ENCODE measurements around the gene VAT1L. TPM values are rescaled to one million over a fixed set of nuclear protein-coding genes. Genes with fewer than 3 reads are reported as not detected.
A peak's percentile ranks its signal among the peaks of the same experiment; 100 is the strongest.

The VAT1L gene
- total RNA-seq, 1 experiment from 2014 or later = 0.10 TPM

DNA sequence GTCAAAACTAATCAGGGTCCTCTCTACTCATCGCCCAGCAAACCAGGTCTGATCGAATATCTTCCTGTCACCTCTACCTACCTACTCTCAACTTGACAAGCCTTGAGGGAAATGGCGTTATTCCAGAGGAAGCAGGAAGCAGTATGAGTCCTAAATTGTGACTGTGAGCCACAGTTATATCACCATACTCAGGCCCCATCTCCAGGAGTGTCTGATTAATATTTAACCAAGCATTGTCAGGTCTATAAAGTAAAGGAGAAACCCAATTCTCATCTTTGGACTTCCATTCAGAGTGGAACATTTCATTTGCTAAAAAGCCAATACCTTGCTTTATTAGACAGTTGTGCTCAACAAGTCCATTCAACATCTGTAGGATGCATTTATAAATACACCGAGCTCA, 216.2 kb downstream of the VAT1L start (continued):
- TF ChIP-seq, protein P1, sequence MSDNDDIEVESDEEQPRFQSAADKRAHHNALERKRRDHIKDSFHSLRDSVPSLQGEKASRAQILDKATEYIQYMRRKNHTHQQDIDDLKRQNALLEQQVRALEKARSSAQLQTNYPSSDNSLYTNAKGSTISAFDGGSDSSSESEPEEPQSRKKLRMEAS (IDR thresholded peaks at IDR 0.05) = no peak
- no peak for TF ChIP-seq ELF1 (IDR thresholded peaks at IDR 0.05; ENCODE audit: borderline replicate concordance, low read depth)

DNA sequence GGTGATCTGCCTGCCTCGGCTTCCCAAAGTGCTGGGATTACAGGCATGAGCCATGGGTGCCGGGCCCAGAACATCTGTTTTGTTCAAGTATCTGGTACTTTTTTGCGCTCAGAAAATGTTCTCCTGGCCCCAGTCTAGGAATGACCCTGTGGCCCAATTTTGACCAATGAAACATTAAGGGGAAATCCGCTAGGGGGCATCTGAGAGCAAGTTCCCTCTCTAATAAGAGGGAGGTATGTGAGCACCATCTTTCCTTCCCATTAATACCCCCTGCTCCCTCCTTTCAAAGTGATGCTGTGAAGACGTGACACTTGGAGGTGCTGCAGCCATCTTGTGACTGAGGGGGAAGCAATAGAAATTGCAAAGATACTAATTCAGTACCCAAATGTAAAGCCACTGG, 217.5 kb downstream of the VAT1L start:
- Histone ChIP-seq H3K27me3 (ENCODE audit: insufficient read depth, low read length) (0 out of 2 replicates have a peak, but pooled peaks cover 2% of the 10 kb centered on the region), H2AFZ (ENCODE audit: low read depth, low read length, poor library complexity, severe bottlenecking) (no peak overlapping the region), H3K9me2 (ENCODE audit: insufficient read depth) (no peaks in the 10 kb centered on the region), H3K36me3 (ENCODE audit: control insufficient read depth in 1 of 2, insufficient read depth in 2 of 2, low read length in 2 of 2) (no peaks in the 10 kb centered on the region), H3K4me3 (replicated peaks in 1 of 2; ENCODE audit: low read depth in 1 of 2, low read length in 2 of 2) (no peak overlapping the region), H3K4me2 (ENCODE audit: low read length) (no peak overlapping the region), H3K27ac (ENCODE audit: low read depth, low read length) (no peak overlapping the region), H3K9ac (ENCODE audit: low read length) (no peak overlapping the region), H3K9me3 (ENCODE audit: control insufficient read depth in 1 of 2, insufficient read depth in 1 of 2, low read depth in 1 of 2, low read length in 2 of 2) (no peaks in the 10 kb centered on the region), H4K20me1 (ENCODE audit: insufficient read depth) (no peaks in the 10 kb centered on the region), H3K4me1 (ENCODE audit: control insufficient read depth in 1 of 2, insufficient read depth in 2 of 2, low read length in 2 of 2) (peaks cover 0 to 6% of the 10 kb centered on the region in 2 experiments; a peak in 1 of 4 replicates), H3K79me2 (ENCODE audit: insufficient read depth, low read length) (no peaks in the 10 kb centered on the region)
- ChIA-PET POLR2A (no interaction called here), RAD21 (ENCODE audit: low non-redundant PET in 1 of 2, low total read pairs in 2 of 2, uncharacterized antibody in 2 of 2, unreplicated experiment in 2 of 2) (no interaction called here), CTCF (no interaction called here)
- TF ChIP-seq, protein P2, sequence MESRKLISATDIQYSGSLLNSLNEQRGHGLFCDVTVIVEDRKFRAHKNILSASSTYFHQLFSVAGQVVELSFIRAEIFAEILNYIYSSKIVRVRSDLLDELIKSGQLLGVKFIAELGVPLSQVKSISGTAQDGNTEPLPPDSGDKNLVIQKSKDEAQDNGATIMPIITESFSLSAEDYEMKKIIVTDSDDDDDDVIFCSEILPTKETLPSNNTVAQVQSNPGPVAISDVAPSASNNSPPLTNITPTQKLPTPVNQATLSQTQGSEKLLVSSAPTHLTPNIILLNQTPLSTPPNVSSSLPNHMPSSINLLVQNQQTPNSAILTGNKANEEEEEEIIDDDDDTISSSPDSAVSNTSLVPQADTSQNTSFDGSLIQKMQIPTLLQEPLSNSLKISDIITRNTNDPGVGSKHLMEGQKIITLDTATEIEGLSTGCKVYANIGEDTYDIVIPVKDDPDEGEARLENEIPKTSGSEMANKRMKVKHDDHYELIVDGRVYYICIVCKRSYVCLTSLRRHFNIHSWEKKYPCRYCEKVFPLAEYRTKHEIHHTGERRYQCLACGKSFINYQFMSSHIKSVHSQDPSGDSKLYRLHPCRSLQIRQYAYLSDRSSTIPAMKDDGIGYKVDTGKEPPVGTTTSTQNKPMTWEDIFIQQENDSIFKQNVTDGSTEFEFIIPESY (IDR thresholded peaks at IDR 0.05; ENCODE audit: extremely low read depth, insufficient replicate concordance, low read length) = no peak
- TF ChIP-seq SRF (IDR thresholded peaks at IDR 0.05; ENCODE audit: low read depth) (no peak), POLR2A (IDR thresholded peaks at IDR 0.05; ENCODE audit: borderline replicate concordance, extremely low read depth, insufficient read depth, insufficient read length) (no peak), ZFX (IDR thresholded peaks at IDR 0.05) (no peak), CBX3 (IDR thresholded peaks at IDR 0.05; ENCODE audit: low read depth) (no peak), ZNF274 (IDR thresholded peaks at IDR 0.05; ENCODE audit: low read depth, low read length) (no peak), CEBPB (IDR thresholded peaks at IDR 0.05; ENCODE audit: low read depth) (no peak), RAD21 (IDR thresholded peaks at IDR 0.05; ENCODE audit: low read depth) (0 out of 2 replicates have a peak, but pooled peaks have one; percentile 15), FOSL1 (IDR thresholded peaks at IDR 0.05; ENCODE audit: low read depth) (no peak), SP1 (IDR thresholded peaks at IDR 0.05; ENCODE audit: low read depth) (no peak), POLR2AphosphoS5 (IDR thresholded peaks at IDR 0.05; ENCODE audit: low read depth, low read length) (no peak), EZH2phosphoT487 (IDR thresholded peaks at IDR 0.05; ENCODE audit: borderline replicate concordance) (no peak), EGR1 (IDR thresholded peaks at IDR 0.05; ENCODE audit: low read depth) (no peak)
- TF ChIP-seq, protein P3, sequence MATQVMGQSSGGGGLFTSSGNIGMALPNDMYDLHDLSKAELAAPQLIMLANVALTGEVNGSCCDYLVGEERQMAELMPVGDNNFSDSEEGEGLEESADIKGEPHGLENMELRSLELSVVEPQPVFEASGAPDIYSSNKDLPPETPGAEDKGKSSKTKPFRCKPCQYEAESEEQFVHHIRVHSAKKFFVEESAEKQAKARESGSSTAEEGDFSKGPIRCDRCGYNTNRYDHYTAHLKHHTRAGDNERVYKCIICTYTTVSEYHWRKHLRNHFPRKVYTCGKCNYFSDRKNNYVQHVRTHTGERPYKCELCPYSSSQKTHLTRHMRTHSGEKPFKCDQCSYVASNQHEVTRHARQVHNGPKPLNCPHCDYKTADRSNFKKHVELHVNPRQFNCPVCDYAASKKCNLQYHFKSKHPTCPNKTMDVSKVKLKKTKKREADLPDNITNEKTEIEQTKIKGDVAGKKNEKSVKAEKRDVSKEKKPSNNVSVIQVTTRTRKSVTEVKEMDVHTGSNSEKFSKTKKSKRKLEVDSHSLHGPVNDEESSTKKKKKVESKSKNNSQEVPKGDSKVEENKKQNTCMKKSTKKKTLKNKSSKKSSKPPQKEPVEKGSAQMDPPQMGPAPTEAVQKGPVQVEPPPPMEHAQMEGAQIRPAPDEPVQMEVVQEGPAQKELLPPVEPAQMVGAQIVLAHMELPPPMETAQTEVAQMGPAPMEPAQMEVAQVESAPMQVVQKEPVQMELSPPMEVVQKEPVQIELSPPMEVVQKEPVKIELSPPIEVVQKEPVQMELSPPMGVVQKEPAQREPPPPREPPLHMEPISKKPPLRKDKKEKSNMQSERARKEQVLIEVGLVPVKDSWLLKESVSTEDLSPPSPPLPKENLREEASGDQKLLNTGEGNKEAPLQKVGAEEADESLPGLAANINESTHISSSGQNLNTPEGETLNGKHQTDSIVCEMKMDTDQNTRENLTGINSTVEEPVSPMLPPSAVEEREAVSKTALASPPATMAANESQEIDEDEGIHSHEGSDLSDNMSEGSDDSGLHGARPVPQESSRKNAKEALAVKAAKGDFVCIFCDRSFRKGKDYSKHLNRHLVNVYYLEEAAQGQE (IDR thresholded peaks at IDR 0.05; ENCODE audit: low read depth) = no peak
- TF ChIP-seq, protein P4, sequence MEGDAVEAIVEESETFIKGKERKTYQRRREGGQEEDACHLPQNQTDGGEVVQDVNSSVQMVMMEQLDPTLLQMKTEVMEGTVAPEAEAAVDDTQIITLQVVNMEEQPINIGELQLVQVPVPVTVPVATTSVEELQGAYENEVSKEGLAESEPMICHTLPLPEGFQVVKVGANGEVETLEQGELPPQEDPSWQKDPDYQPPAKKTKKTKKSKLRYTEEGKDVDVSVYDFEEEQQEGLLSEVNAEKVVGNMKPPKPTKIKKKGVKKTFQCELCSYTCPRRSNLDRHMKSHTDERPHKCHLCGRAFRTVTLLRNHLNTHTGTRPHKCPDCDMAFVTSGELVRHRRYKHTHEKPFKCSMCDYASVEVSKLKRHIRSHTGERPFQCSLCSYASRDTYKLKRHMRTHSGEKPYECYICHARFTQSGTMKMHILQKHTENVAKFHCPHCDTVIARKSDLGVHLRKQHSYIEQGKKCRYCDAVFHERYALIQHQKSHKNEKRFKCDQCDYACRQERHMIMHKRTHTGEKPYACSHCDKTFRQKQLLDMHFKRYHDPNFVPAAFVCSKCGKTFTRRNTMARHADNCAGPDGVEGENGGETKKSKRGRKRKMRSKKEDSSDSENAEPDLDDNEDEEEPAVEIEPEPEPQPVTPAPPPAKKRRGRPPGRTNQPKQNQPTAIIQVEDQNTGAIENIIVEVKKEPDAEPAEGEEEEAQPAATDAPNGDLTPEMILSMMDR (IDR thresholded peaks at IDR 0.05 in 2 of 3, conservative IDR thresholded peaks at IDR 0.05 in 1 of 3; ENCODE audit: borderline replicate concordance in 1 of 3, insufficient read depth in 1 of 3, low read depth in 2 of 3, low read length in 2 of 3) = peak; percentile 19 to 49 (median 46); a peak in 4 of 6 replicates
- TF ChIP-seq, protein P5, sequence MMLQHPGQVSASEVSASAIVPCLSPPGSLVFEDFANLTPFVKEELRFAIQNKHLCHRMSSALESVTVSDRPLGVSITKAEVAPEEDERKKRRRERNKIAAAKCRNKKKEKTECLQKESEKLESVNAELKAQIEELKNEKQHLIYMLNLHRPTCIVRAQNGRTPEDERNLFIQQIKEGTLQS (IDR thresholded peaks at IDR 0.05) = no peak
- TF ChIP-seq, protein P1 (IDR thresholded peaks at IDR 0.05) = no peak
- BruUV-seq (replicated peaks) = no TSS peak
- intact Hi-C loops (cut with micrococcal nuclease) = no loop called here
- ATAC-seq (peak; percentile 36), DNase-seq (ENCODE audit: low read depth, low spot score) (peak; percentile 16)
